ENCODE results near the gene SLC29A1.

The SLC29A1 gene

GRCh38 chr6:44278774-44279697 is 55.6 kb downstream of the SLC29A1 start:
- DNase-seq (ENCODE audit: extremely low read depth, low read depth), result no peak
- H3K4me3 ChIP-seq (replicated peaks; ENCODE audit: low read depth, low read length), result no peak overlapping the region
- no peak for TF ChIP-seq CTCF (IDR thresholded peaks at IDR 0.05; ENCODE audit: low read depth, low read length, missing control alignments)

All from HFF-Myc (cell line).